ENCODE data around the gene PRKCZ. TPM values are rescaled to one million over a fixed set of nuclear protein-coding genes. Genes with fewer than 3 reads are reported as not detected.

PRKCZ gene
- total and polyA plus RNA-seq, 2 experiments from 2014 or later = 1.4 to 2.8 TPM

DNA sequence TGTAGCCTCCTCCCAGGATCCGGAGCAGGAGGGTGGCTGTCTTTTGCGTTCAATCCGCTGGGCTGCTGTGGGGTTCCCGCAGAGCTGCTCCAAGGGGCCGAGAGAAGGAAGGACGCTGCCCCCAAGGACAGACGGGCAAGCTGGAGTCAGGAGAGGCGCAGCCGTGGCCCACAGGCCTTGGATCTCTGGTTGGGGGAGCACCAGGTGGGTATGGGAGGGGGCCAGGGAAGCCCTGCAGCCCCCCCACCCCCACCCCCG is 162.0 kb downstream of the PRKCZ start:
- Histone ChIP-seq H2AFZ (peak overlapping the region; percentile 55; the same call in 1 of the 2 replicates), H3K9me3 (ENCODE audit: low read depth) (no peaks in the 10 kb centered on the region)

DNA sequence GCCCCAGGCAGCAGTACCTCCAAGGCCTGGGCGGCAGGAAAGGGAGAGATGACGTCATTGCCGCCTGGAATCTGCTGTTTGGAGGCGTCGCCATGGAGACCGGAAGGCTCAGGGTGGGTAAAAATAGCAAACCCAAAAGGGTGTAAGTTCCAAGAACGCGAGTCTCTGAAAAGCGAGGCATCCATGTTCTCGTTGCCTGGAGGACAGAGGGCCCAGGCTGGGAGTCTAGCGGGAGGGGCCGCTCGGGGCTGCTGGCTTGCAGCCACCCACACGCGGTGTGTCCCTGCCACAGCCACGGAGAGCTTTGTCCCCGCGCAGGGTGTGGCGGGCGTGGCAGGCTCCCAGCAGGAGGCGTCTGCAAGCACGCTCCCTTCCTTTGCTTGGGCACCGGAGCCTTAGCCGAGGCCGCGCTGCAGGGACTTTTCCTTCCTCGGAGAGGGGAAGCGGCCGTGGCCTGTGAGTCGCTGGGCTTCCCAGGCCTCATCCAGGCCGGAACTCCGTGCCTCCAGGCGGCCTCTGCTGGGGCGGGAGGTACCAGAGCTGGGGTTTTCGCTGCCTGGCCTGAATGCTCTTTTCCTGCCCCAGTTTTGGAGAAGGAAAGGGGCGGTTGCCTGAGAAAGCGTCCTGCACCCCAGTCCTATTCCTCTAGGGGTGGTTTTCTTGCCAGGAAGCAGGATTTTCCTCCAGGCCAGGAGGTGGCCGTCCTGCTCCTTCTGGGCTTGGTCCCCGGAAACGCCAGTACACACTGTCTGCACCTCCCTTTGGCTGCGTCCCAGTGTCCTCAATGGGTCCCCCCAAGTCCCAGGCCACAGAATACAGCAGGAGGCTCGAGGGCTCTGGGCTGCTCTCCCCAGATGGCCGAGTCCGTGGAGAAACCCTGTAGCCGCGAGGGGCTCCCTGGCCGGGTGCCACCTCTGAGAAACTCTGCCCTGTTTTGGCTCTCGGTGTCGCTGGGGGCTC is 162.6 kb downstream of the PRKCZ start:
- in situ Hi-C loops (cut with MboI) = no loop called here
- no peak for TF ChIP-seq EZH2phosphoT487 (IDR thresholded peaks at IDR 0.05; ENCODE audit: insufficient read depth, low read depth)
- TF ChIP-seq EZH2 (IDR thresholded peaks at IDR 0.05; ENCODE audit: insufficient read depth, poor library complexity, severe bottlenecking) = no peak
- Histone ChIP-seq H3K79me2 (ENCODE audit: insufficient read depth) (no peaks in the 10 kb centered on the region), H4K20me1 (ENCODE audit: insufficient read depth) (no peaks in the 10 kb centered on the region), H3K9ac (peak overlapping the region; percentile 92), H3K4me2 (ENCODE audit: unreplicated experiment) (peak overlapping the region; percentile 79), H3K27ac (peak overlapping the region; percentile 96), H3K9me2 (ENCODE audit: insufficient read depth) (no peaks in the 10 kb centered on the region), H3K4me3 (peak overlapping the region; percentile 55), H3K4me1 (ENCODE audit: insufficient read depth) (peaks cover 39% of the 10 kb centered on the region), H3K27me3 (replicated peaks; ENCODE audit: insufficient read depth) (no peaks in the 10 kb centered on the region), H3K9me3 (ENCODE audit: low read depth) (no peaks in the 10 kb centered on the region), H2AFZ (peak overlapping the region; percentile 74; the same call in 1 of the 2 replicates), H3K36me3 (ENCODE audit: low read depth) (no peaks in the 10 kb centered on the region), H3F3A (ENCODE audit: insufficient read depth) (peaks cover 18% of the 10 kb centered on the region; the same call in 1 of the 2 replicates)
- DNase-seq = peak; percentile 99
- 1 to 2% methylated on average over 36 to 49 of the region's 49 CpGs for WGBS, 2 experiments (ENCODE audit: low coverage in 1 of 2, low lambda C conversion rate in 2 of 2, missing lambda C conversion rate in 2 of 2)

More for the DNA sequence above, 162.0 kb downstream of the PRKCZ start:
- Histone ChIP-seq H4K20me1 (ENCODE audit: insufficient read depth) (no peaks in the 10 kb centered on the region), H3K27me3 (replicated peaks; ENCODE audit: insufficient read depth) (no peaks in the 10 kb centered on the region), H3K9ac (peak overlapping the region; percentile 92), H3K27ac (peak overlapping the region; percentile 96), H3K4me2 (ENCODE audit: unreplicated experiment) (peak overlapping the region; percentile 65), H3K4me3 (peak overlapping the region; percentile 43), H3K9me2 (ENCODE audit: insufficient read depth) (no peaks in the 10 kb centered on the region), H3K4me1 (ENCODE audit: insufficient read depth) (peaks cover 43% of the 10 kb centered on the region), H3K79me2 (ENCODE audit: insufficient read depth) (no peaks in the 10 kb centered on the region), H3F3A (ENCODE audit: insufficient read depth) (peaks cover 21% of the 10 kb centered on the region; the same call in 1 of the 2 replicates), H3K36me3 (ENCODE audit: low read depth) (no peaks in the 10 kb centered on the region)
- 12 to 24% methylated on average over 5 to 10 of the region's 10 CpGs for WGBS, 2 experiments (ENCODE audit: low coverage in 1 of 2, low lambda C conversion rate in 2 of 2, missing lambda C conversion rate in 2 of 2)
- in situ Hi-C loops (cut with MboI) = no loop called here
- no peak for TF ChIP-seq EZH2phosphoT487 (IDR thresholded peaks at IDR 0.05; ENCODE audit: insufficient read depth, low read depth)
- no peak for TF ChIP-seq EZH2 (IDR thresholded peaks at IDR 0.05; ENCODE audit: insufficient read depth, poor library complexity, severe bottlenecking)
- no peak for DNase-seq

DNA sequence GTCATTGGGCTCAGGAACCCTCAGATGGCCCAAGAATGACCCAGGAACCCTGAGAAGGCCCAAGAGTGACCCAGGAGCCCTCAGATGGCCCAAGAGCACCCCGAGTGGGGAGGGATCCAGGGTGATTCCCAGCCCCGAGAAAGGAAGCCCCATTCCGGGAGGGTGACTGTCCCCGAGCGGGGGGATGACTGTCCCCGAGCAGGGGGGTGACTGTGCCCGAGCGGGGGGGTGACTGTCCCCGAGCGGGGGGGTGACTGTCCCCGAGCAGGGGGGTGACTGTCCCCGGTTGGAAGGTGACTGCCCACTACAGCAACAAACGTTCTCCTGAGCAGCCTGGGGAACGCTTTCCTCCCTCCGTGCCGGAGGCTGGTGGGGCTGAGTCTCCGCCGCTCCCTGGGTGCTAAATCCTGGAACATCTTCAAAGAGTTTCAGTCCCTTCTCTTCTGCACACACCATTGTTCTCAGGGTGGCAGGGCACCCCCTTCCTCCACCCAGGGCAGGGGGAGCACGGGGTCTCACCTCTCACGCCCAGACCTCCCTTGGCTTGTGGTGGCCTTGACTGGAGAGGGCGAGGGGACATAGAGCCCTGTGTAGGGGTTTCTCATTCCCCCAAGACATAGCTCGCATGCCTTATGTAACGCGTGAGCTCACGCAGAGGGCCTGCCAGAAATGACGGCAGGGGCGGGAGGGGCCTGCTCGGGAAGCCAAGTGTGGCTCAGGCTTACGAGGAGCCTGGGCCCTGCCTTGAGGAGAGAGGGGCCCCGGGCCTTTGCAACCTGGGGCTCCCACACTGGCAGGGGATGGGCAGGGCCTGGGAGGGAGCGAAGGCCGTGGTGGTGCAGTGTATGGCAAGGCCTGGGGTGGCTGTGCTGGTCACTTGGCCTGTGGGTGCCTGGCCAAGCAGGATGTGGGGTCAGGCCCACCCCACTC is 163.6 kb downstream of the PRKCZ start:
- Histone ChIP-seq H3K9me3 (ENCODE audit: low read depth) (no peaks in the 10 kb centered on the region), H3K9ac (peak overlapping the region; percentile 92), H2AFZ (peak overlapping the region; percentile 74), H3K4me3 (peak overlapping the region; percentile 55), H3K4me1 (ENCODE audit: insufficient read depth) (peaks cover 31% of the 10 kb centered on the region), H3K36me3 (ENCODE audit: low read depth) (no peaks in the 10 kb centered on the region), H3K4me2 (ENCODE audit: unreplicated experiment) (peak overlapping the region; percentile 79), H3K79me2 (ENCODE audit: insufficient read depth) (no peaks in the 10 kb centered on the region), H3K27me3 (replicated peaks; ENCODE audit: insufficient read depth) (no peaks in the 10 kb centered on the region), H3F3A (ENCODE audit: insufficient read depth) (peaks cover 20% of the 10 kb centered on the region; the same call in 1 of the 2 replicates), H3K9me2 (ENCODE audit: insufficient read depth) (no peaks in the 10 kb centered on the region), H4K20me1 (ENCODE audit: insufficient read depth) (no peaks in the 10 kb centered on the region), H3K27ac (peak overlapping the region; percentile 96)
- in situ Hi-C loops (cut with MboI) = no loop called here
- no peak for TF ChIP-seq EZH2 (IDR thresholded peaks at IDR 0.05; ENCODE audit: insufficient read depth, poor library complexity, severe bottlenecking)
- no peak for TF ChIP-seq EZH2phosphoT487 (IDR thresholded peaks at IDR 0.05; ENCODE audit: insufficient read depth, low read depth)
- 7 to 10% methylated on average over 17 to 24 of the region's 32 CpGs for WGBS, 2 experiments (ENCODE audit: low coverage in 1 of 2, low lambda C conversion rate in 2 of 2, missing lambda C conversion rate in 2 of 2)
- DNase-seq = peak; percentile 95

Data from GM23248 (cell line).